HEK293T (cell line): ENCODE data around the gene CTNNA2.

Experiments used
- CTCF ChIA-PET: fragments of 350-600 bp; formaldehyde crosslinking; extraction: SDS; loops from one replicate; lab custom pipeline; 2021; ENCODE audit warnings: antibody characterized with exemption, inconsistent platforms; lab: Yijun Ruan, JAX
- POLR2A ChIA-PET: fragments of 350-600 bp; formaldehyde crosslinking; extraction: SDS; loops from one replicate; lab custom pipeline; 2020; ENCODE audit warnings: antibody characterized with exemption, inconsistent platforms; lab: Yijun Ruan, JAX
- DNase-seq: peaks from one replicate; pipeline ENCODE4 v3.0.0; 2012; ENCODE audit warnings: mixed read lengths; ENCODE audit errors: extremely low spot score
- ARNT ChIP-seq: fragments of 450-650 bp; IDR thresholded peaks from 2 replicates; pipeline ENCODE4 v1.6.1; 2017; ENCODE audit warnings: mild to moderate bottlenecking
- BHLHE40 ChIP-seq: fragments of 450-650 bp; IDR thresholded peaks from 2 replicates; pipeline ENCODE4 v1.6.1; 2016; ENCODE audit warnings: mild to moderate bottlenecking, moderate library complexity, borderline replicate concordance
- CTBP1 ChIP-seq: fragments of 450-650 bp; IDR thresholded peaks from 2 replicates; pipeline ENCODE4 v1.6.1; 2016; ENCODE audit warnings: borderline replicate concordance
- ELF4 ChIP-seq: fragments of 450-650 bp; IDR thresholded peaks from 2 replicates; pipeline ENCODE4 v1.6.1; 2017; ENCODE audit warnings: antibody characterized with exemption
- FOXA1 ChIP-seq: fragments of 450-650 bp; IDR thresholded peaks from 2 replicates; pipeline ENCODE4 v1.6.1; 2016; ENCODE audit warnings: mild to moderate bottlenecking
- FOXK2 ChIP-seq: fragments of 450-650 bp; IDR thresholded peaks from 2 replicates; pipeline ENCODE4 v1.6.1; 2016; ENCODE audit warnings: mild to moderate bottlenecking
- FOXM1 ChIP-seq: fragments of 450-650 bp; IDR thresholded peaks from 2 replicates; pipeline ENCODE4 v1.6.1; 2017; ENCODE audit warnings: mild to moderate bottlenecking, borderline replicate concordance
- HDGF ChIP-seq: fragments of 450-650 bp; IDR thresholded peaks from 2 replicates; pipeline ENCODE4 v1.6.1; 2017; ENCODE audit warnings: antibody characterized with exemption, borderline replicate concordance
- L3MBTL2 ChIP-seq: fragments of 450-650 bp; conservative IDR thresholded peaks from 2 replicates; pipeline ENCODE4 v1.6.1; 2016; ENCODE audit warnings: mild to moderate bottlenecking
- LEF1 ChIP-seq: fragments of 450-650 bp; IDR thresholded peaks from 2 replicates; pipeline ENCODE4 v1.6.1; 2017; ENCODE audit warnings: mild to moderate bottlenecking, borderline replicate concordance
- NFRKB ChIP-seq: fragments of 450-650 bp; IDR thresholded peaks from 2 replicates; pipeline ENCODE4 v1.6.1; 2016; ENCODE audit warnings: mild to moderate bottlenecking, moderate library complexity
- SP1 ChIP-seq: fragments of 450-650 bp; IDR thresholded peaks from 2 replicates; pipeline ENCODE4 v1.6.1; 2017
- SUZ12 ChIP-seq: fragments of 450-650 bp; IDR thresholded peaks from 2 replicates; pipeline ENCODE4 v1.6.1; 2016; ENCODE audit warnings: mild to moderate bottlenecking
- TARDBP ChIP-seq: fragments of 450-650 bp; IDR thresholded peaks from 2 replicates; pipeline ENCODE4 v1.6.1; 2016
- ZNF384 ChIP-seq: fragments of 450-650 bp; IDR thresholded peaks from 2 replicates; pipeline ENCODE4 v1.6.1; 2016
- TF ChIP-seq, protein P1 (sequence below): fragments of 450-650 bp; IDR thresholded peaks from 2 replicates; pipeline ENCODE4 v1.6.1; 2016

Gene CTNNA2

DNA sequence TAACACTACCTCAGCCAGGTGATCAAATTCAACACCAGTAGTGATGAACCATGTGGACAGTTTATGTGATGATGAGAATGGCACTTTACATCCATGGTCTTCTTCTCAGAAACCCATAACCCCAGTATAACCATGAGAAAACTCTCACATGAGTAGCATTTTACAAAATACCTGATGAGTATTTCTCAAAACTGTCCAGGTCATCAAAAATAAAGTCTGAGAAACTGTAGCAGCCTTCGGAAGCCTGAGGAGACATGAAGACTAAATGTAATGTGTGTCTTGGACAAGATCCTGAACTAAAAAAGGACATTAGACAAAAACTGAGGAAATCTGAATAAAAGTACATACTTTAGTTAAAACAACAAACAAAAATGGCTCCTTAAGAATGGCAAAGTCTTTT, 108.9 kb downstream of the CTNNA2 start:
- ChIA-PET POLR2A (no interaction called here), CTCF (no interaction called here)

DNA sequence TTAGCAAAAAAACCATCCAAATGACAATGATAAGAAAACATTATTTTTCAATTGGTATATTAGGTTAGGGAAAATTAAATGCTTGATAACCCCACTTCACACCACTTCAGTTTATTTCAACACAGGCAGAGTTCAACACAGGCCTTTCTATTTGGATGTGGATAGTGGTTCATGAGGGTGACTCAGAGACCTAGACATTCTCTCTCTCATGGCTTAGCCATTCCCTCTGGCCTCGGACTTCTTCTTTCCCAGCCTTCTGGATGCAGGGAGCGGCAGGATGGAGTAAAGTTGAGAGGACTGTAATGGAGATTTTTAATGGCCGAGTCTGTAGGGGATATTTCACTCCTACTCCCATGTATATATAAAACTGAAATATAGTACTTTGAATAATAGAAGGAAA, 109.7 kb downstream of the CTNNA2 start:
- ChIA-PET CTCF (no interaction called here), POLR2A (no interaction called here)
- no peak for DNase-seq
- TF ChIP-seq BHLHE40 (no peak), LEF1 (no peak)

More for the DNA sequence above, 108.9 kb downstream of the CTNNA2 start:
- no peak for DNase-seq
- TF ChIP-seq TARDBP (no peak), SP1 (no peak), ARNT (no peak), FOXM1 (no peak), HDGF (no peak), CTBP1 (no peak), LEF1 (no peak), SUZ12 (no peak), FOXK2 (no peak), NFRKB (no peak)
- TF ChIP-seq, protein P1, sequence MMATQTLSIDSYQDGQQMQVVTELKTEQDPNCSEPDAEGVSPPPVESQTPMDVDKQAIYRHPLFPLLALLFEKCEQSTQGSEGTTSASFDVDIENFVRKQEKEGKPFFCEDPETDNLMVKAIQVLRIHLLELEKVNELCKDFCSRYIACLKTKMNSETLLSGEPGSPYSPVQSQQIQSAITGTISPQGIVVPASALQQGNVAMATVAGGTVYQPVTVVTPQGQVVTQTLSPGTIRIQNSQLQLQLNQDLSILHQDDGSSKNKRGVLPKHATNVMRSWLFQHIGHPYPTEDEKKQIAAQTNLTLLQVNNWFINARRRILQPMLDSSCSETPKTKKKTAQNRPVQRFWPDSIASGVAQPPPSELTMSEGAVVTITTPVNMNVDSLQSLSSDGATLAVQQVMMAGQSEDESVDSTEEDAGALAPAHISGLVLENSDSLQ: no peak

DNA sequence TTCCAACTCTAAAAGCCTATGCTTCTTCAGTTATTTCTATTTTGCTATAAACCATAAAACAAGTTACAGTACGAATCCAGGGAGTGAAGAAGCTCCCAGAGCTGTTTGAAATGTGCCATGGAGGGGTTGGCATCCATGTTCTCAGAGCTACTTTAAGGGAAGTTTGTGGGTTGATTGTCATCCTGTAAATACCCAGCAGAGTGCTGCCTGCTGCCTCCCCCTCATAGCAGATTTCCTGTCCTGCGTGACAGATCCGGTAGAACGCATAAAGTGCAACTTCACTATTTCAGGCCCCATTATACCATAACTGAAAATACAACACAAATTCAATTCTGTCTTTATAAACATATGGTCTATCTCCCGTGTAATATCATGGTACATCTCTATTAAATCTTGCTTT, 114.4 kb downstream of the CTNNA2 start:
- ChIA-PET POLR2A (no interaction called here), CTCF (no interaction called here)
- no peak for TF ChIP-seq ARNT
- no peak for TF ChIP-seq FOXA1
- no peak for TF ChIP-seq ELF4
- no peak for TF ChIP-seq FOXK2
- TF ChIP-seq L3MBTL2: no peak
- TF ChIP-seq, protein P1: no peak
- TF ChIP-seq LEF1: no peak
- no peak for TF ChIP-seq NFRKB
- no peak for TF ChIP-seq CTBP1
- no peak for TF ChIP-seq SP1
- no peak for TF ChIP-seq FOXM1
- TF ChIP-seq ZNF384: no peak
- no peak for TF ChIP-seq SUZ12
- TF ChIP-seq HDGF: no peak
- TF ChIP-seq BHLHE40: no peak
- DNase-seq: no peak

DNA sequence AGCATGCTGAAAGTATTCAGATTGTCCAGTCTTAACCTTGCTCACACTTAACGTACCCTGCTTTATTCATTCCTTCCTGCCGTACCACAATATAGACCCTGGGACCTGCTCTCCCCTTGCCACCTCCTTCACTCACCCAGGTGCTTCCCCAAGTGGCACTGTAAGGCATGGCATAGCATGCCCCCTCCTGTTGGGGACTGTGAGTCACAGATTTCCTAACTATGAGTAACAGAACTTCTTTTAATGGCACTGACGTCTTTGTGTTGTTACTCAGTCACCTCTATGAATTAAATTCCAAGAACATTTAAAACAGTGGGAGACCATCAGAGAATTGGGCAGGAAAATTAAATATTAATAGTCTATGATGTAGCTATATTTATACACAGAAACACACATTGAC, 117.2 kb downstream of the CTNNA2 start:
- CTCF ChIA-PET: no interaction called here
- POLR2A ChIA-PET: no interaction called here
- DNase-seq: no peak

DNA sequence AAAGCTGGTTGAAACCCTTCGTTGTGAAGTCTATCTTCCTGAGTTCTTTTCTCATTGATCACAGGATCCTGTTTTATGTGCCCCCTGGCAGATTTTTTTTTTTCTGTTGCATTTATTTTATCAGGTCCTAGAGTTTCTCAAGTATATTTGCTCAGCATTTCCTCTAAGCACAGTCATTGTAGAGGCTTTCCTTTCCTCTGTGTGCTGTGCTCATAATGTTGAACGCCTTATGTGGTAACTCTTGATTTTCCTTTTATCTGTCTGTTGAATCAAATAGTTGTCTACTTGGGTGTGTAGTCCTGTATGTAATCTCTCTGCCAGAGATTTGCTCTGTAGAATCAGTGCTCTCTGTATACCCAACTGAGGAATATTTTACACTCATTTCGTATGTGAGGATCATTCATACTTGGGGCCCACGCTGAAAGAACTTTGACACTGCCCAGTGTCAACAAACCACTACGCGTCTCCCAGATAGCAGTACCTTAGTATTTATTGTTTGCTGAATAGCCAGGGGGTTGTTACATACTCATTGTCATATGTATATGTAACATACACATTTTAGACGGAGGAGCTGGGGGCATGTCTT, 118.2 kb downstream of the CTNNA2 start:
- TF ChIP-seq SUZ12 (no peak), FOXA1 (no peak), FOXM1 (no peak), LEF1 (no peak), L3MBTL2 (no peak), HDGF (no peak), ELF4 (no peak), FOXK2 (no peak), ZNF384 (no peak), ARNT (no peak), CTBP1 (no peak), SP1 (no peak), BHLHE40 (no peak)
- TF ChIP-seq, protein P1: no peak
- CTCF ChIA-PET: no interaction called here
- DNase-seq: no peak
- POLR2A ChIA-PET: no interaction called here

More for the DNA sequence above, 117.2 kb downstream of the CTNNA2 start:
- no peak for TF ChIP-seq FOXK2
- no peak for TF ChIP-seq CTBP1
- no peak for TF ChIP-seq FOXM1
- TF ChIP-seq SUZ12: no peak
- TF ChIP-seq ZNF384: no peak
- no peak for TF ChIP-seq NFRKB
- TF ChIP-seq SP1: no peak
- TF ChIP-seq BHLHE40: no peak
- no peak for TF ChIP-seq TARDBP

- ChIA-PET CTCF (interaction anchor here (0.7 kb wide), 1 partner anchor 1550 kb away, joined by 3 read pairs; no protein-coding TSS in a partner anchor), POLR2A (no interaction called here)
- no peak for DNase-seq
- no peak for TF ChIP-seq TARDBP
- TF ChIP-seq SP1: no peak
- TF ChIP-seq NFRKB: no peak
- TF ChIP-seq, protein P1: no peak
- no peak for TF ChIP-seq ARNT
- no peak for TF ChIP-seq ELF4
- no peak for TF ChIP-seq FOXK2
- no peak for TF ChIP-seq ZNF384
- no peak for TF ChIP-seq CTBP1
- TF ChIP-seq FOXA1: no peak
- TF ChIP-seq FOXM1: no peak
- no peak for TF ChIP-seq BHLHE40
- TF ChIP-seq LEF1: no peak
- TF ChIP-seq L3MBTL2: no peak
- TF ChIP-seq SUZ12: no peak
- TF ChIP-seq HDGF: no peak
These were observed 125.6 kb downstream of the CTNNA2 start for GRCh38 chr2:79638410-79638809.
